ENCODE data around the gene NPB. TPM values are rescaled to one million over a fixed set of nuclear protein-coding genes. Genes with fewer than 3 reads are reported as not detected.

Gene NPB
- polyA plus RNA-seq, 3 donors, result 0.08 to 0.16 TPM; not detected in 1

- no peak overlapping the region for H3K4me3 ChIP-seq (replicated peaks in 1 of 3; ENCODE audit: low read depth in 2 of 3, low read length in 3 of 3)
- peaks cover 40 to 64% of the 10 kb centered on the region in 2 donors for H3K36me3 ChIP-seq (replicated peaks in 1 of 2; ENCODE audit: control insufficient read depth in 1 of 2, insufficient read depth in 2 of 2, low read length in 2 of 2)
- no peak overlapping the region for H3K9ac ChIP-seq (ENCODE audit: insufficient read depth, low read length, poor library complexity, severe bottlenecking)
- peaks cover 0 to 12% (median 0%) of the 10 kb centered on the region in 7 donors for H3K9me3 Mint-ChIP-seq
- intact Hi-C loops (cut with micrococcal nuclease), result no loop called here
- H3K4me2 ChIP-seq (replicated peaks; ENCODE audit: extremely low read depth, low read length, poor library complexity, severe bottlenecking), result no peak overlapping the region
- H3K27ac ChIP-seq (ENCODE audit: low read depth in 1 of 2, low read length in 2 of 2), result no peak overlapping the region
- no peaks in the 10 kb centered on the region for H3K9me3 ChIP-seq (replicated peaks in 1 of 2; ENCODE audit: control insufficient read depth in 1 of 2, insufficient read depth in 1 of 2, low read length in 2 of 2)
- no peak overlapping the region for H2AFZ ChIP-seq (ENCODE audit: insufficient read depth, low read depth, low read length, poor library complexity, severe bottlenecking)
- H4K20me1 ChIP-seq (ENCODE audit: insufficient read depth, low read length), result peaks cover 27% of the 10 kb centered on the region
- no peak for DNase-seq
- peaks cover 3 to 20% of the 10 kb centered on the region in 2 donors for H3K27me3 ChIP-seq (ENCODE audit: control insufficient read depth in 2 of 2, insufficient read depth in 2 of 2, low read length in 2 of 2)
- peaks cover 2% of the 10 kb centered on the region for H3K4me1 Mint-ChIP-seq
- no peak overlapping the region for H3K27ac Mint-ChIP-seq
- peaks cover 0 to 12% of the 10 kb centered on the region in 2 donors for H3K4me1 ChIP-seq (ENCODE audit: control insufficient read depth in 1 of 2, insufficient read depth in 2 of 2, low read length in 2 of 2)
- H3K79me2 ChIP-seq (ENCODE audit: insufficient read depth, low read length), result peaks cover 11% of the 10 kb centered on the region
- H3K36me3 Mint-ChIP-seq, result peaks cover 62 to 72% of the 10 kb centered on the region in 2 donors
- H3K4me3 Mint-ChIP-seq, result no peak overlapping the region
- no peak for TF ChIP-seq CTCF (IDR thresholded peaks at IDR 0.05)
- 100% methylated on average over 9 of the region's 9 CpGs for WGBS (ENCODE audit: insufficient coverage)
- H3K27me3 Mint-ChIP-seq (ENCODE audit: low read depth in 3 of 3), result peaks cover 19 to 33% (median 21%) of the 10 kb centered on the region in 3 donors
Measured at GRCh38 chr17:81898885-81899284, 3.2 kb upstream of the NPB start.

- no peak overlapping the region for H3K4me3 ChIP-seq (replicated peaks in 1 of 3; ENCODE audit: low read depth in 2 of 3, low read length in 3 of 3)
- H3K9me3 ChIP-seq (replicated peaks in 1 of 2; ENCODE audit: control insufficient read depth in 1 of 2, insufficient read depth in 1 of 2, low read length in 2 of 2), result no peaks in the 10 kb centered on the region
- Mint-ChIP-seq H3K27ac (no peak overlapping the region), H3K4me3 (no peak overlapping the region), H3K27me3 (ENCODE audit: low read depth in 3 of 3) (peaks cover 19 to 33% (median 21%) of the 10 kb centered on the region in 3 donors), H3K4me1 (peaks cover 2% of the 10 kb centered on the region), H3K36me3 (peaks cover 63 to 75% of the 10 kb centered on the region in 2 donors), H3K9me3 (peaks cover 0 to 12% (median 0%) of the 10 kb centered on the region in 7 donors)
- H3K4me2 ChIP-seq (replicated peaks; ENCODE audit: extremely low read depth, low read length, poor library complexity, severe bottlenecking), result no peak overlapping the region
- H3K27ac ChIP-seq (ENCODE audit: low read depth in 1 of 2, low read length in 2 of 2), result no peak overlapping the region
- H3K36me3 ChIP-seq (replicated peaks in 1 of 2; ENCODE audit: control insufficient read depth in 1 of 2, insufficient read depth in 2 of 2, low read length in 2 of 2), result peaks cover 38 to 66% of the 10 kb centered on the region in 2 donors
- WGBS (ENCODE audit: insufficient coverage), result 94% methylated on average over 22 of the region's 22 CpGs
- peaks cover 3 to 20% of the 10 kb centered on the region in 2 donors for H3K27me3 ChIP-seq (ENCODE audit: control insufficient read depth in 2 of 2, insufficient read depth in 2 of 2, low read length in 2 of 2)
- TF ChIP-seq CTCF (IDR thresholded peaks at IDR 0.05), result no peak
- DNase-seq, result no peak
- H4K20me1 ChIP-seq (ENCODE audit: insufficient read depth, low read length), result peaks cover 27% of the 10 kb centered on the region
- peaks cover 5% of the 10 kb centered on the region for H3K79me2 ChIP-seq (ENCODE audit: insufficient read depth, low read length)
- peaks cover 0 to 12% of the 10 kb centered on the region in 2 donors for H3K4me1 ChIP-seq (ENCODE audit: control insufficient read depth in 1 of 2, insufficient read depth in 2 of 2, low read length in 2 of 2)
- no peak overlapping the region for H2AFZ ChIP-seq (ENCODE audit: insufficient read depth, low read depth, low read length, poor library complexity, severe bottlenecking)
- intact Hi-C loops (cut with micrococcal nuclease), result no loop called here
- no peak overlapping the region for H3K9ac ChIP-seq (ENCODE audit: insufficient read depth, low read length, poor library complexity, severe bottlenecking)
Measured at GRCh38 chr17:81899514-81900166, 2.4 kb upstream of the NPB start.

All from CD14-positive monocyte (primary cell).